ENCODE results near the gene SMU1. TPM values are rescaled to one million over a fixed set of nuclear protein-coding genes. Genes with fewer than 3 reads are reported as not detected.
"Not testable (repeated sequence)": the region's sequence is repeated elsewhere in the genome, so short reads cannot be mapped to it uniquely, and the experiment has no call there.

Gene SMU1
- total RNA-seq, 1 donor from 2014 or later, result 27.6 TPM

- no peaks in the 10 kb centered on the region for H3K36me3 Mint-ChIP-seq (ENCODE audit: low read depth)
- no peak for DNase-seq (ENCODE audit: low spot score)
- H3K27ac Mint-ChIP-seq, result no peak overlapping the region
- H3K4me1 Mint-ChIP-seq (ENCODE audit: low read depth), result peaks cover 2% of the 10 kb centered on the region
- no peaks in the 10 kb centered on the region for H3K9me3 Mint-ChIP-seq
- intact Hi-C loops (cut with micrococcal nuclease), result no loop called here
- H3K27me3 Mint-ChIP-seq (ENCODE audit: low read depth), result no peaks in the 10 kb centered on the region
- no peak overlapping the region for H3K4me3 Mint-ChIP-seq (ENCODE audit: low read depth)
Observed at GRCh38 chr9:33102551-33103210, 26.2 kb upstream of the SMU1 start.

GRCh38 chr9:33101104-33101951 lies 24.9 kb upstream of the SMU1 start:
- no peak overlapping the region for H3K27ac Mint-ChIP-seq
- H3K4me3 Mint-ChIP-seq (ENCODE audit: low read depth), result no peak overlapping the region
- H3K27me3 Mint-ChIP-seq (ENCODE audit: low read depth), result no peaks in the 10 kb centered on the region
- intact Hi-C loops (cut with micrococcal nuclease), result no loop called here
- H3K9me3 Mint-ChIP-seq, result no peaks in the 10 kb centered on the region
- DNase-seq (ENCODE audit: low spot score), result no peak
- H3K4me1 Mint-ChIP-seq (ENCODE audit: low read depth), result peaks cover 2% of the 10 kb centered on the region
- H3K36me3 Mint-ChIP-seq (ENCODE audit: low read depth), result no peaks in the 10 kb centered on the region

GRCh38 chr9:33099754-33100153 lies 23.3 kb upstream of the SMU1 start:
- intact Hi-C loops (cut with micrococcal nuclease), result no loop called here
- H3K4me1 Mint-ChIP-seq (ENCODE audit: low read depth), result no peaks in the 10 kb centered on the region
- H3K36me3 Mint-ChIP-seq (ENCODE audit: low read depth), result no peaks in the 10 kb centered on the region
- H3K9me3 Mint-ChIP-seq, result no peaks in the 10 kb centered on the region
- DNase-seq (ENCODE audit: low spot score), result no peak
- no peak overlapping the region for H3K4me3 Mint-ChIP-seq (ENCODE audit: low read depth)
- no peak overlapping the region for H3K27ac Mint-ChIP-seq
- H3K27me3 Mint-ChIP-seq (ENCODE audit: low read depth), result no peaks in the 10 kb centered on the region

- Mint-ChIP-seq H3K27ac (no peak overlapping the region), H3K4me3 (ENCODE audit: low read depth) (no peak overlapping the region), H3K27me3 (ENCODE audit: low read depth) (no peaks in the 10 kb centered on the region), H3K4me1 (ENCODE audit: low read depth) (peaks cover 9% of the 10 kb centered on the region), H3K36me3 (ENCODE audit: low read depth) (no peaks in the 10 kb centered on the region), H3K9me3 (no peaks in the 10 kb centered on the region)
- no peak for DNase-seq (ENCODE audit: low spot score)
- intact Hi-C loops (cut with micrococcal nuclease), result no loop called here
Observed at GRCh38 chr9:33097192-33097591, 20.7 kb upstream of the SMU1 start.

GRCh38 chr9:33092634-33093033 lies 16.2 kb upstream of the SMU1 start:
- Mint-ChIP-seq H3K36me3 (ENCODE audit: low read depth) (no peaks in the 10 kb centered on the region), H3K4me1 (ENCODE audit: low read depth) (peaks cover 11% of the 10 kb centered on the region), H3K27me3 (ENCODE audit: low read depth) (peaks cover 4% of the 10 kb centered on the region), H3K9me3 (peaks cover 4% of the 10 kb centered on the region), H3K27ac (peak overlapping the region; percentile 1), H3K4me3 (ENCODE audit: low read depth) (no peak overlapping the region)
- no peak for DNase-seq (ENCODE audit: low spot score)
- intact Hi-C loops (cut with micrococcal nuclease), result no loop called here

GRCh38 chr9:33085672-33086071 lies 9.2 kb upstream of the SMU1 start:
- H3K4me3 Mint-ChIP-seq (ENCODE audit: low read depth); H3K27me3 Mint-ChIP-seq (ENCODE audit: low read depth); DNase-seq (ENCODE audit: low spot score); intact Hi-C loops (cut with micrococcal nuclease); H3K9me3 Mint-ChIP-seq; H3K27ac Mint-ChIP-seq; H3K36me3 Mint-ChIP-seq (ENCODE audit: low read depth): not testable (repeated sequence)
- peaks cover 23% of the 10 kb centered on the region for H3K4me1 Mint-ChIP-seq (ENCODE audit: low read depth)

GRCh38 chr9:33082538-33083326 lies 6.3 kb upstream of the SMU1 start:
- H3K4me3 Mint-ChIP-seq (ENCODE audit: low read depth), result peak overlapping the region; percentile 50
- H3K36me3 Mint-ChIP-seq (ENCODE audit: low read depth), result no peaks in the 10 kb centered on the region
- H3K27ac Mint-ChIP-seq, result peak overlapping the region; percentile 91
- DNase-seq (ENCODE audit: low spot score), result no peak
- no peaks in the 10 kb centered on the region for H3K27me3 Mint-ChIP-seq (ENCODE audit: low read depth)
- no peaks in the 10 kb centered on the region for H3K9me3 Mint-ChIP-seq
- intact Hi-C loops (cut with micrococcal nuclease), result loop anchor here (1.0 kb wide), 1 partner anchor 78 kb away; no protein-coding TSS in a partner anchor
- H3K4me1 Mint-ChIP-seq (ENCODE audit: low read depth), result peaks cover 31% of the 10 kb centered on the region

- Mint-ChIP-seq H3K4me3 (ENCODE audit: low read depth) (peak overlapping the region; percentile 50), H3K36me3 (ENCODE audit: low read depth) (no peaks in the 10 kb centered on the region), H3K4me1 (ENCODE audit: low read depth) (peaks cover 33% of the 10 kb centered on the region), H3K9me3 (no peaks in the 10 kb centered on the region), H3K27ac (peak overlapping the region; percentile 91), H3K27me3 (ENCODE audit: low read depth) (no peaks in the 10 kb centered on the region)
- DNase-seq (ENCODE audit: low spot score), result no peak
- intact Hi-C loops (cut with micrococcal nuclease), result loop anchor here (1.0 kb wide), 1 partner anchor 78 kb away; no protein-coding TSS in a partner anchor
Observed at GRCh38 chr9:33082128-33082527, 5.7 kb upstream of the SMU1 start.

GRCh38 chr9:33081128-33081851 lies 4.8 kb upstream of the SMU1 start:
- Mint-ChIP-seq H3K4me1 (ENCODE audit: low read depth) (peaks cover 35% of the 10 kb centered on the region), H3K36me3 (ENCODE audit: low read depth) (peaks cover 4% of the 10 kb centered on the region), H3K9me3 (no peaks in the 10 kb centered on the region), H3K27ac (no peak overlapping the region), H3K27me3 (ENCODE audit: low read depth) (no peaks in the 10 kb centered on the region), H3K4me3 (ENCODE audit: low read depth) (no peak overlapping the region)
- intact Hi-C loops (cut with micrococcal nuclease), result loop anchor here (1.0 to 2.0 kb wide), 5 partner anchors 36 to 183 kb away; partner anchors contain the start of genes B4GALT1 and BAG1
- peak; percentile 69 for DNase-seq (ENCODE audit: low spot score)

- no peak for DNase-seq (ENCODE audit: low spot score)
- H3K27me3 Mint-ChIP-seq (ENCODE audit: low read depth), result no peaks in the 10 kb centered on the region
- H3K9me3 Mint-ChIP-seq, result no peaks in the 10 kb centered on the region
- H3K4me3 Mint-ChIP-seq (ENCODE audit: low read depth), result no peak overlapping the region
- intact Hi-C loops (cut with micrococcal nuclease), result loop anchor here (2.0 kb wide), 1 partner anchor 36 kb away; no protein-coding TSS in a partner anchor
- peaks cover 5% of the 10 kb centered on the region for H3K36me3 Mint-ChIP-seq (ENCODE audit: low read depth)
- H3K27ac Mint-ChIP-seq, result no peak overlapping the region
- peaks cover 36% of the 10 kb centered on the region for H3K4me1 Mint-ChIP-seq (ENCODE audit: low read depth)
Observed at GRCh38 chr9:33080534-33080933, 4.1 kb upstream of the SMU1 start.

GRCh38 chr9:33068991-33069390 lies 7.5 kb downstream of the SMU1 start:
- Mint-ChIP-seq H3K9me3 (no peaks in the 10 kb centered on the region), H3K36me3 (ENCODE audit: low read depth) (peaks cover 74% of the 10 kb centered on the region), H3K4me1 (ENCODE audit: low read depth) (peaks cover 20% of the 10 kb centered on the region), H3K4me3 (ENCODE audit: low read depth) (no peak overlapping the region), H3K27ac (no peak overlapping the region), H3K27me3 (ENCODE audit: low read depth) (no peaks in the 10 kb centered on the region)
- no peak for DNase-seq (ENCODE audit: low spot score)
- intact Hi-C loops (cut with micrococcal nuclease), result no loop called here

All from activated T-helper 2 cell treated with anti-CD3 and anti-CD28 coated beads, Interferon-gamma antibody, Interleukin-2, Interleukin-4, amounts not matched to agents 10 μg/mL and 5 μg/mL and 100 μg/mL, durations not matched to agents 14 hours and 24 hours and 36 hours (primary cell).